Stimulated activated CD4-positive, alpha-beta T cell treated with anti-CD3 and anti-CD28 coated beads, Interleukin-1b, Interleukin-23, amount 100 ng/mL, for 4 hours (primary cell): ENCODE data around the gene HDHD2.

Experiments used
- DNase-seq, 2 donors: peaks; one replicate each; pipeline ENCODE4 v3.0.0-alpha.2; 2020; ENCODE audit warnings: low read depth in 2 of 2

HDHD2 gene

DNA sequence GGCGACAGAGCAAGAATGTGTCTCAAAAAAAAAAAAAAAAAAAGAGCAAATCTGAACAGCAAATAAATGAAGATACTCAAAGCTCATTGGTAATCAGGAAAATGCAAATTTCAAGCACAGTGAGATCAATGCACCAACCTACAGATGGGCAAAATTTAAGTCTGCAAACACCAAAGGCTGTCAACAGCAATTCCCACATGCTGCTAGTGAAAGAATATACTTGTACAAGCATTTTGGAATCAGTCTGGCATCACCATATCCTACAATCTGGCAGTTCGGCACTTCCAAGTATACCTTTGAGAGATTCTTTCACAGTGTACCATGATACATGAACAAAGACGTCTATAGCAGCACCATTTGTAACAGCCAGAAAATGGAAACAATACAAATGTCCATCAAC is 4.1 kb downstream of the HDHD2 start:
- no peak for DNase-seq

GRCh38 chr18:47143899-47144485 is 6.3 kb downstream of the HDHD2 start:
- DNase-seq, result no peak

GRCh38 chr18:47143153-47143552 is 7.1 kb downstream of the HDHD2 start:
- no peak for DNase-seq

GRCh38 chr18:47141289-47141688 is 9.0 kb downstream of the HDHD2 start:
- DNase-seq, result no peak

GRCh38 chr18:47121146-47121545 is 29.2 kb downstream of the HDHD2 start:
- no peak for DNase-seq

GRCh38 chr18:47120428-47120827 is 29.9 kb downstream of the HDHD2 start:
- no peak for DNase-seq

DNA sequence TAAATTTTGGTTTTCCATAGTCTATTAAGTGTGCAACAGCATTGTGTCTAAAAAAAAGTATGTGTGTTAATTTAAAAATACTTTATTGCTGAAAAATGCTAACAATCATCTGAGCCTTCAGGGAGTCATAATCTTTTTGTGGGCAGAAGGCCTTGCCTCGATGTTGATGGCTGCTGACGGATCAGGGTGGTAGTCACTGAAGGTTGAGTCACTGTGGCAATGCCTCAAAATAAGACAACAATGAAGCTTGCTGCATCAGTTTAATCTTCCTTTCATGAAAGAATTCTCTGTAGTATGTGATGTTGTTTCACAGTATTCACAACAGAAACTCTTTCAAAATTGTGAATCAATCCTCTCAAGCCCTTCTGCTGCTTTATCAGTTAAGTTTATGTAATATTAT is 31.3 kb downstream of the HDHD2 start:
- DNase-seq, result no peak

- DNase-seq, result no peak
Observed at GRCh38 chr18:47115205-47115604, 35.1 kb downstream of the HDHD2 start.

GRCh38 chr18:47113796-47114540 is 36.3 kb downstream of the HDHD2 start:
- no peak for DNase-seq

GRCh38 chr18:47110492-47111274 is 39.6 kb downstream of the HDHD2 start:
- no peak for DNase-seq

- DNase-seq, result no peak
Observed at GRCh38 chr18:47109720-47110119, 40.6 kb downstream of the HDHD2 start.

DNA sequence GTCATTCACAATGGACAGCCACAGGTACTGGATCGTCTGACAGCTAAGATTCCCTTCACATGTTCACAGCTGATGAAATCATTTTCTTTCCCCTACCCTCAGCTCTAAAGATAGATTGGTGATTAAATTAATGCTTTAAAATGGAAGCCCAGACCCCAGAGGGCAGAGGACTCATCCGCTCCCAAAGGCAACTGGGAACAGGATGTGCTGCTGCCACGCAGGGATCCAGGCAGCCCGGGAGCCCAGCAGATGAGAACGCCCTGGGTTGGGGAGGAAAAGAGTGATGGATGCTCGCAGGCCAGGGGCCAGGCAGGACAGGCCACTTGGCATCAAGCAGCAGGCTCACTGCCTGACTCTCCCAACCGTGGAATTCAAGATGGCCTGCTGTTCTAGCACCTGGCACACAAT is 41.3 kb downstream of the HDHD2 start:
- DNase-seq, result no peak

DNA sequence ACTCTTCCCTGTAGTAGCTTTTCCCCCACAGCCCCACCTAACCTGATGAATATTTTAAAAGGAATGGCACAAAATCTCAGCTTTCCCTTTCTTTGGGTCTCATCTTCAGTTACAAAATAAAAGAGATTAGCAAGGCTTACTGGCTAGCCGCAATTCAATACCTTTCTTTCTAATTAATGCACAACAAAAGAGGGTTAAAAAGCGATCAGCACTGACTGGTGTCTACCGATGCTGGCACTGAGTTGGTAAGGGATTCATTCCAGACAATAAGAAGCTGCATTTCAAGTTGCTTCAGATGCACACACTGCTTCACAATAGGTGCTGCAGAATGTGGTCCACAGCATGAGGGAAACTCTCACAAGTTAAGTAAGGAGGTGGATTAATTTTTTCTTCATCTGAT is 41.9 kb downstream of the HDHD2 start:
- no peak for DNase-seq

DNA sequence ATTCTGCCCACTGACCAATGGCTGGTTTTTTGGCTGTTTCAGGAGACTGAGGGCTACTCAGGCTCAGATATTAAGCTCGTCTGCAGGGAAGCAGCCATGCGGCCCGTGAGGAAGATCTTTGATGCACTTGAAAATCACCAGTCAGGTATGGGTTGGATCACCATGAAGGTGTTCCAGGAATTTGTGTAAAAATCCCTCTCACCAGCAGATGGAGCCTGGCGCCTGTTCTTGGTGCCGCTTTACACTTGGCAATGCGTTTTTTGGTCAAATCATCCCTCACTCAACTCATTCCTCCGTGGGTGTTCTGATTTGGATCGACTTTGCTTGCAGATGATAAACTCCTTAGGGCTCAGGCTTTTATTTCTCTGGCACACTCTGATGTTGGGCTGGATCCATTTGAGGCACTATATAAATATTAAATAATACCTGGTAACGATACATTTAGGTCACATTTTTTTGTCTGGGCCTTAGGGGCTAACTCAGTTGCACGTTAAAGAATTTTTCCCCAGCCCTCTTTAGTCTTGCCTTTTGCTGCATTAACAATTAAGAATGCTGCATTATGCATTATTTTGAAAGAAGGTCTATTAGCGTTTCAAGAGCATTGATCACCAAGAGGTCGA is 50.0 kb downstream of the HDHD2 start:
- DNase-seq, result peak; percentile 29 to 50

GRCh38 chr18:47095810-47096209 is 54.5 kb downstream of the HDHD2 start:
- no peak for DNase-seq

DNA sequence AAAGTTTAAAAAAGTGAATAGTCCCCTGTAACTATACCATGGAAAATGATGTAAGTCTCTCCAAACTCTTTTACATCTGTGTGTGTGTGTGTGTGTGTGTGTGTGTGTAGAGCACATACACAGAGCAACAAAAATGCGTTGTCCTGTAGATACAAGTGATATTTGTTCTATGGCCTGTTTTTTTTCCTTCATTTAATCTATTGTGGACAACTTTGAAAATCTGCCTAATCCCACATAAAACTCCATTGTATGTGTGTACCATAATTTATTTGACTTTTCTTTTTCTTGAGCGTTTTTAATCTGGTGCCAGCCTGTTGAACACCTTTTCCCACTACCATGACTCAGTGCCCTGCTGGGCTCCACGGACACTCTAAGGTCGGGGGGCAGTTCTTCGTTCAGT is 62.6 kb downstream of the HDHD2 start:
- DNase-seq, result no peak

DNA sequence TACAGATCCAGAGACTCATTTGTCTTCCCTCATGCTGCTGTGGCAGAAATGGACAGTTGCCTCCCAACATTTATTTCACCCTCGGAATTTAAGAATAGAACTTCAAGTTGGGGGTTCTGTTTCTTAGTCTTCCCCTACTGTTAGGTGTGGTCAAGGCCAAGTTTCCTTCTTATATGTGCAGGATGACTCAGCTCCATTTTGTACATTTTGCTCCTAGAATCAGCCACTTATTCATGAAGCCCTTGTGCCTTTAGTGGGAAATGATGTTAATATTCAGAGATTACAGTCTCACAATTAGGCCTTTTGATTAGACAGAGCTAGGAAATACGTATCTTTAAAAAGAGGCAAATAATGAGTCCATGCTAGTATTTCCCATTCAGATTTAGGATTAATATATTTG is 68.7 kb downstream of the HDHD2 start:
- DNase-seq, result no peak

DNA sequence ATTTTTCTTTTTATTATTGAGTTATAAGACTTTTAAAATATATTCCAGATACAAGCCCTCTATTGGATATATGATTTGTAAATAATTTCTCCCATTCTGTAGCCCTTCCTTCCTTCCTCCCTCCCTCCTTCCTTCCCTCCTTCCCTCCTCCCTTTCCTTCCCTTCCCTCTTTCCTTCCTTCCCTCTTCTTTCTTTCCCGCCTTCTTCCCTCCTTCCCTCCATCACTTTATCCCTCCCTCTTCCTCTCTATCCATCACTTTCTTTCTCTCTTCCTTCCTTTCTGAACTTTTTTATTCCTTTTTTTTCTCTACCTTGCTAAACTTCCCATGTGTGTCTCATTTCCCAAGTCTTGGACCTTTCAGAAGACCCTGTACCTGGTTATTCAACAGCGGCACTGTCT is 69.4 kb downstream of the HDHD2 start:
- DNase-seq, result no peak

- no peak for DNase-seq
Observed at GRCh38 chr18:47077111-47077510, 73.2 kb downstream of the HDHD2 start.

DNA sequence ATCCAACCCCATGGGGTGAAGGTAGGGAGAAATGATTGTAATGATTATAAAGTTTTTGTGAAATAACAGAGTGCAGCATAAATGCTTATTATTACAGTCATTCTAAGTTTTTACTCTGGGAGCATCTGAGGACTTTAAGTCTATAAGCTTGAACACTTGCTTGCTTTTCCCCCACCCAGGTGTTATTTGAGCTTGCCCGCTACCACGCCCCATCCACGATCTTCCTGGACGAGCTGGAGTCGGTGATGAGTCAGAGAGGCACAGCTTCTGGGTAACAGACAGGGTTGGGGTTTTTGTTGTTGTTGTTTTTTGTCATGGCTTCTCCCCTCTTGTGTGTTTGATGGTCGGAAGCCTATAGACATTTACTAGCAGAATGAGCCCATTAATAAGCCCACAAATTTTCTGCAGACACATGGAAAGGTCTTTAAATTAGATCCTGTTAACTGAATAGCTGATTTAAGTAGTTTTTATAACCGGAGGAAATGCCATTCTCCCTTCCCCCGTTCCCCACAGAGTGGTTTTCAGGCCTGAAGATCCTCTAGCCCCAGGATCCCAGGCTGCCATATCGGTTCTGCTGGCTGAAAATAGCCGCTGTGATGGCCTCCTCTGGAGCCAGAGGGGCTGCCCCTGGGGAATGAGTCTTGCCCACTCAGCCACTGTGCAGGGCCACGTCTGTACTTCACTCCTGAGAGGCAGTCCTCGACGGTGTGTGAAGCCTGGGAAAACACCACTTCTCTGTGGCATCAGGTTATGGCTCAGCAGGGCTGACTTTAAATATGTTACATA is 75.0 kb downstream of the HDHD2 start:
- no peak for DNase-seq

DNA sequence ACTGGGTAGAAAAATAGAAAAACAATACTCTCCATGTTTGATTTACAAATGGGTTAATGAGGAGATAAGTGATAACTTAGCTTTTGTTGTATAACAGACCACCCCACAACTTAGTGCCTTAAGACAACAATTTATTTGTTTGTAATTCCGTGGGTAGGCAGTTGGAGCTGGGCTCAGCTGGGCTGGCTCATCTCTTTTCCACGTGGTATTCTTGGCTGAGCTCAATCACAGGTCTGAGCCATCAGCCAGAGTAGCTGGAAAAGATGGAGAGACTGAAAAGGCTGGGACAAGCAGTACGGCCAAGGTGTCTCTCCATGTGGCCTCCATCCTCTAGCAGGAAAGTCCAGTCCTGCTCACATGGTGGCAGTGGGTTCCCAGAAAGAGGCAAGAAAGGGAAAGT is 82.7 kb downstream of the HDHD2 start:
- DNase-seq, result no peak

DNA sequence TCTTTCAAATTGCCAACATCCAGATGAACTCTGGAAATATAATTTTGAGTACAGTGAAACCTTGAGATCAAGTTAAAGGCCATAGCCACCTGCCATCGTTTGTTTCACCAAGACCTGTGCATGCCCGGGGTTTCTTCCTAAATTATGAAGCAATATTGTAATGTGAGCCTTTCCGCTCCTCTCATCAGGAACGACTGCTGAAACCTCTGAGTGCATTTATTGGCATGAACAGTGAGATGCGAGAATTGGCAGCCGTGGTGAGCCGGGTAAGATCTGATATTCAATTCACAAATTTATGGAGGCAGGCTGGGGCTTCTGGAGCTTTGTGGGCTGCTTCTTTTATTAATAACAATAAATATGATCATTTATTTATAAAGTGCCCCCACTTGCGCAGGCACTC is 87.2 kb downstream of the HDHD2 start:
- DNase-seq, result no peak
